K562 (cell line): Measurements from ENCODE around the gene TRIM34. TPM values are rescaled to one million over a fixed set of nuclear protein-coding genes. Genes with fewer than 3 reads are reported as not detected.

Experiments
- ATAC-seq: fragments of 200-7000 bp; cut with Tn5 transposase; 3 replicates; pipeline ENCODE4 v1.9.1; 2020; ENCODE audit warnings: moderate library complexity
- BruUV-seq: library from RNA; stranded (reverse); fragments of 400-500 nt; replicated peaks from 2 replicates; lab custom pipeline; 2021; lab: Mats Ljungman, UMichigan
- CTCF ChIA-PET: fragments of 300-600 bp; formaldehyde crosslinking; extraction: SDS; loops from one replicate; lab custom pipeline; 2021; ENCODE audit warnings: low intra/inter-chr PET ratio; lab: Yijun Ruan, JAX
- POLR2A ChIA-PET: fragments of 300-600, 350-650 bp; sonication (Branson Sonifier 250); formaldehyde crosslinking; extraction: SDS; loops from one replicate; lab custom pipeline; 2021; ENCODE audit warnings: antibody characterized with exemption, inconsistent platforms; lab: Yijun Ruan, JAX
- DNase-seq, 4 experiments: peaks; one replicate each; pipeline versions ENCODE4 v3.0.0 to v3.0.0-alpha.2; 2011 to 2018; ENCODE audit warnings: low spot score in 3 of 4, mixed read lengths in 3 of 4; ENCODE audit errors: extremely low read depth in 1 of 4
- FAIRE-seq: peaks from 2 replicates; lab custom pipeline; 2011; peaks lifted over from hg19 to GRCh38; lab: Jason Lieb, UNC
- H2AFZ ChIP-seq: 2 replicates; pipeline ENCODE4 v1.6.0; 2011; ENCODE audit warnings: low read depth, low read length, control low read depth, inconsistent platforms
- H3K27ac ChIP-seq: fragments of 200-600 bp; 3 replicates; pipeline ENCODE4 v1.8.0; 2011; ENCODE audit warnings: low read depth, mild to moderate bottlenecking, control low read depth, inconsistent platforms, low read length, moderate library complexity, mixed read lengths; ENCODE audit errors: extremely low read depth
- H3K27me3 ChIP-seq, 2 experiments: fragments of 300-600 bp in 1 of 2; 2 replicates in 1 of 2; 3 replicates in 1 of 2; pipeline versions ENCODE4 v1.6.0 to v1.8.0; 2011; ENCODE audit warnings: inconsistent platforms in 2 of 2, low read length in 2 of 2, mild to moderate bottlenecking in 1 of 2, mixed read lengths in 1 of 2, moderate library complexity in 1 of 2; ENCODE audit not compliant: control insufficient read depth in 2 of 2, insufficient read depth in 2 of 2
- H3K36me3 ChIP-seq: fragments of 300-600 bp; 3 replicates; pipeline ENCODE4 v1.8.0; 2011; ENCODE audit warnings: mild to moderate bottlenecking, low read length, inconsistent platforms; ENCODE audit not compliant: control insufficient read depth, insufficient read depth
- H3K4me1 ChIP-seq, 2 experiments: fragments of 200-600 bp in 1 of 2; replicated peaks in 1 of 2; 2 replicates in 1 of 2; 3 replicates in 1 of 2; pipeline versions ENCODE4 v1.5.1 to v1.8.0; 2011; ENCODE audit warnings: inconsistent platforms in 2 of 2, low read length in 2 of 2, mild to moderate bottlenecking in 1 of 2, mixed read lengths in 1 of 2, moderate library complexity in 1 of 2; ENCODE audit not compliant: control insufficient read depth in 2 of 2, insufficient read depth in 2 of 2
- H3K4me2 ChIP-seq: 2 replicates; pipeline ENCODE4 v1.6.1; 2011; ENCODE audit warnings: low read length, control low read depth, inconsistent platforms, mixed read lengths; ENCODE audit not compliant: insufficient read depth
- H3K4me3 ChIP-seq: fragments of 200-600 bp; sonication (generic), shearing (Covaris generic); 2 replicates; pipeline ENCODE4 v1.5.1; 2016; ENCODE audit warnings: control low read depth, inconsistent platforms
- H3K79me2 ChIP-seq: fragments of 200-600 bp; 3 replicates; pipeline ENCODE4 v1.8.0; 2011; ENCODE audit warnings: low read length, inconsistent platforms; ENCODE audit not compliant: control insufficient read depth, insufficient read depth
- H3K9ac ChIP-seq, 2 experiments: 2 replicates each; pipeline versions ENCODE4 v1.6.0 to v1.6.1; 2011; ENCODE audit warnings: low read depth in 2 of 2, low read length in 2 of 2, control low read depth in 1 of 2, inconsistent platforms in 1 of 2, mild to moderate bottlenecking in 1 of 2, mixed read lengths in 1 of 2; ENCODE audit not compliant: insufficient read depth in 1 of 2
- H3K9me1 ChIP-seq: one replicate; pipeline ENCODE4 v1.6.0; 2011; ENCODE audit warnings: inconsistent platforms, mild to moderate bottlenecking, low read length, moderate library complexity; ENCODE audit not compliant: control insufficient read depth, insufficient read depth
- H3K9me3 ChIP-seq: replicated peaks from 2 replicates; pipeline ENCODE4 v1.5.1; 2011; ENCODE audit warnings: low read depth, low read length, inconsistent platforms; ENCODE audit not compliant: control insufficient read depth, insufficient read depth
- H4K20me1 ChIP-seq: replicated peaks from 2 replicates; pipeline ENCODE4 v1.6.1; 2011; ENCODE audit warnings: low read length, inconsistent platforms, mixed read lengths; ENCODE audit not compliant: control insufficient read depth, insufficient read depth
- ASH1L ChIP-seq: fragments of 450-650 bp; IDR thresholded peaks from 2 replicates; pipeline ENCODE4 v1.6.1; 2018; ENCODE audit warnings: borderline replicate concordance, mild to moderate bottlenecking, low read depth; ENCODE audit not compliant: partially characterized antibody
- HNRNPLL ChIP-seq: fragments of 200-400 bp; formaldehyde crosslinking; IDR thresholded peaks from 2 replicates; pipeline ENCODE4 v1.6.1; 2017; ENCODE audit warnings: low read length, low read depth, mild to moderate bottlenecking; ENCODE audit not compliant: poor library complexity, severe bottlenecking
- ILK ChIP-seq: fragments of 450-650 bp; IDR thresholded peaks from 2 replicates; pipeline ENCODE4 v1.6.1; 2016; ENCODE audit warnings: missing genetic modification characterization, low read depth, mild to moderate bottlenecking, missing compliant biosample characterization, moderate library complexity, borderline replicate concordance
- SP1 ChIP-seq: sonication (generic); formaldehyde crosslinking; IDR thresholded peaks from 2 replicates; pipeline ENCODE4 v1.8.1; 2022; ENCODE audit warnings: mild to moderate bottlenecking, missing genetic modification reagents
- TAF15 ChIP-seq: fragments of 200-400 bp; formaldehyde crosslinking; IDR thresholded peaks from 2 replicates; pipeline ENCODE4 v1.6.1; 2017; ENCODE audit warnings: mild to moderate bottlenecking, low read depth, low read length, moderate library complexity
- ZNF253 ChIP-seq: fragments of 250-450 bp; sonication (Bioruptor Pico); conservative IDR thresholded peaks from 2 replicates; pipeline ENCODE4 v1.6.1; 2021; ENCODE audit warnings: mild to moderate bottlenecking
- ZNF444 ChIP-seq: fragments of 250-450 bp; sonication (Bioruptor Pico); IDR thresholded peaks from 2 replicates; pipeline ENCODE4 v1.4.0; 2020; ENCODE audit warnings: mild to moderate bottlenecking, moderate library complexity
- ZNF717 ChIP-seq: fragments of 250-450 bp; sonication (Bioruptor Pico); IDR thresholded peaks from 2 replicates; pipeline ENCODE4 v1.5.0; 2021
- WGBS: fragments of 100-300 bp; shearing (Covaris generic); methylation state at CpG from one replicate; pipeline ENCODE4 v1.1.6; 2016; ENCODE audit warnings: low coverage, mixed read lengths; ENCODE audit not compliant: insufficient coverage; ENCODE audit errors: missing lambda C conversion rate; 5-methylcytosine and 5-hydroxymethylcytosine counted together
- in situ Hi-C: fragments of 300-500 bp; cut with MboI; formaldehyde crosslinking; loops from 4 replicates; pipeline ENCODE4 v1.15.0; 2018; ENCODE audit warnings: inconsistent platforms, mixed read lengths
- intact Hi-C: fragments of 100-400 bp; cut with micrococcal nuclease; formaldehyde crosslinking; loops from 2 replicates; pipeline ENCODE4 v1.14.2; 2022
- polyA plus RNA-seq, 8 experiments: library from polyadenylated mRNA; depleted of rRNA in 4 of 8; stranded (reverse) in 5 of 8; unstranded in 3 of 8; fragments of >200 nt; fragmentation: Nextera tagmentation in 2 of 8; fragmentation: Illumina TruSeq in 1 of 8; extraction: Ambion mirVana in 2 of 8; extraction: Trizol in 1 of 8; gene quantifications; 2 replicates each; pipeline versions ENCODE4 v1.2.1 to v1.2.3, GENCODE V29; 2011 to 2014; ENCODE audit warnings: inconsistent platforms in 1 of 8, missing spikeins in 1 of 8
- total RNA-seq, 7 experiments: library from RNA; depleted of rRNA in 6 of 7; stranded (reverse); fragments of >200 nt in 6 of 7; fragmentation: Illumina TruSeq in 2 of 7; extraction: Trizol in 2 of 7; gene quantifications; 2 replicates each; pipeline versions ENCODE4 v1.2.1 to v1.2.3, GENCODE V29; 2011 to 2021; ENCODE audit warnings: low replicate concordance in 1 of 7
- TF ChIP-seq, protein P1 (sequence below): fragments of 450-650 bp; formaldehyde crosslinking; conservative IDR thresholded peaks from 2 replicates; pipeline ENCODE4 v1.4.0; 2022; ENCODE audit warnings: mild to moderate bottlenecking, missing genetic modification characterization
- TF ChIP-seq, protein P2 (sequence below): fragments of 450-650 bp; formaldehyde crosslinking; IDR thresholded peaks from 2 replicates; pipeline ENCODE4 v1.4.0; 2022; ENCODE audit warnings: mild to moderate bottlenecking, moderate library complexity

Gene TRIM34
- total and polyA plus RNA-seq, 9 of the 15 experiments (the other 6 are each of a cell fraction or from before 2014, with no cell fraction given), result 0.31 to 2.9 (median 1.3) TPM

DNA sequence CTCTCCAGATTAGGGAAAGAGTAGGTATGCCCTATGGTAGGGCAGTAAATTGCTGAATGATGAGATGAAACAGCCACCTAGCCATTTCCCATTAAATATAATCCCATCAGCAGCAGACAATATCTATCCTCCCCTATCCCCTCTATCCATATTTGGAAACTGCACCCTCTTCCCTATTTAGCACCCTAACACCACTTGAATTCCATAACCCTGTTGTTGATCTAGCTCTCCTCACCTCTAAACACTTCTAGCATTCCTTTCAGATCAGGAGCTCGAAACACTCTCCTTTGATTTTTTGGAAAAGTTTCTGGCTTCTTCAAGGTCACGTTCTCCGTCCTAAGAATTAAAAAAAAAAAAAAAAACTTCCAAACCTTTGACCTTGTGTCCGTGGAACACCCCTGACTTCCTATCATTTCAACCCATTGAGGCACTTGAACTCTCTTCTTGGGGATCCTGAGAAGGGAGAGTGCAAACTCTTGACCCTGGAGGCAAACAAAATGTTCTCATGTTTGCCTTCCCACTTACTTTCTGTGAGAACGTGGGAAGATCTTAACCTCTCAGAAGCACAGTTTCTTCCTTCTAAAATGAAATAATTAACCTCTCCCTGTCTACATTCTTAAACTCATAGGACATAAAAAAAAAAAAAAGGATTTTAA lies 41.1 kb downstream of the TRIM34 start:
- Histone ChIP-seq H3K27ac (no peak overlapping the region), H2AFZ (no peak overlapping the region), H3K9me1 (peaks cover 3% of the 10 kb centered on the region), H3K36me3 (peaks cover 9% of the 10 kb centered on the region; the same call in 2 of the 3 replicates), H3K4me3 (no peak overlapping the region), H3K79me2 (no peaks in the 10 kb centered on the region), H4K20me1 (no peaks in the 10 kb centered on the region), H3K4me1 (peaks cover 0 to 10% of the 10 kb centered on the region in 2 experiments; a peak in 3 of 5 replicates), H3K27me3 (no peaks in the 10 kb centered on the region), H3K9me3 (no peaks in the 10 kb centered on the region), H3K4me2 (no peak overlapping the region), H3K9ac (no peak overlapping the region)
- CTCF ChIA-PET, result interaction anchor here (0.6 kb wide), 1 partner anchor 692 kb away, joined by 4 read pairs; no protein-coding TSS in a partner anchor
- POLR2A ChIA-PET, result interaction anchor here (0.7 to 1.0 kb wide), 2 partner anchors 12 to 54 kb away, joined by 3 read pairs; no protein-coding TSS in a partner anchor
- 83% methylated on average over 4 of the region's 5 CpGs for WGBS
- ATAC-seq, result no peak
- FAIRE-seq, result no peak
- in situ Hi-C loops, result no loop called here
- intact Hi-C loops, result no loop called here
- BruUV-seq, result no TSS peak
- TF ChIP-seq TAF15 (no peak), ASH1L (no peak), ZNF444 (CRISPR knock-in tag) (no peak), ZNF717 (CRISPR knock-in tag) (no peak), HNRNPLL (no peak), ILK (no peak), ZNF253 (CRISPR knock-in tag) (no peak), SP1 (CRISPR knock-in tag) (no peak)
- TF ChIP-seq, protein P1, sequence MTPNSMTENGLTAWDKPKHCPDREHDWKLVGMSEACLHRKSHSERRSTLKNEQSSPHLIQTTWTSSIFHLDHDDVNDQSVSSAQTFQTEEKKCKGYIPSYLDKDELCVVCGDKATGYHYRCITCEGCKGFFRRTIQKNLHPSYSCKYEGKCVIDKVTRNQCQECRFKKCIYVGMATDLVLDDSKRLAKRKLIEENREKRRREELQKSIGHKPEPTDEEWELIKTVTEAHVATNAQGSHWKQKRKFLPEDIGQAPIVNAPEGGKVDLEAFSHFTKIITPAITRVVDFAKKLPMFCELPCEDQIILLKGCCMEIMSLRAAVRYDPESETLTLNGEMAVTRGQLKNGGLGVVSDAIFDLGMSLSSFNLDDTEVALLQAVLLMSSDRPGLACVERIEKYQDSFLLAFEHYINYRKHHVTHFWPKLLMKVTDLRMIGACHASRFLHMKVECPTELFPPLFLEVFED (CRISPR knock-in tag), result no peak
- TF ChIP-seq, protein P2, sequence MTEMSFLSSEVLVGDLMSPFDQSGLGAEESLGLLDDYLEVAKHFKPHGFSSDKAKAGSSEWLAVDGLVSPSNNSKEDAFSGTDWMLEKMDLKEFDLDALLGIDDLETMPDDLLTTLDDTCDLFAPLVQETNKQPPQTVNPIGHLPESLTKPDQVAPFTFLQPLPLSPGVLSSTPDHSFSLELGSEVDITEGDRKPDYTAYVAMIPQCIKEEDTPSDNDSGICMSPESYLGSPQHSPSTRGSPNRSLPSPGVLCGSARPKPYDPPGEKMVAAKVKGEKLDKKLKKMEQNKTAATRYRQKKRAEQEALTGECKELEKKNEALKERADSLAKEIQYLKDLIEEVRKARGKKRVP (CRISPR knock-in tag), result no peak
- no peak for DNase-seq
